WTC11 (cell line): ENCODE measurements around the gene AMER2. TPM values are rescaled to one million over a fixed set of nuclear protein-coding genes. Genes with fewer than 3 reads are reported as not detected.

ENCODE experiments used
- ATAC-seq: fragments of 200-7000 bp; cut with Tn5 transposase; 2 replicates; pipeline ENCODE4 v1.10.0; 2021; ENCODE audit warnings: mild to moderate bottlenecking, moderate library complexity
- CTCF ChIA-PET: fragments of 300-600 bp; sonication (Branson Sonifier 250); formaldehyde crosslinking; loops from one replicate; lab custom pipeline; 2021; ENCODE audit warnings: antibody characterized with exemption; lab: Charles Lee
- POLR2A ChIA-PET: fragments of 350-600 bp; sonication (Branson Sonifier 250); formaldehyde crosslinking; loops from one replicate; lab custom pipeline; 2021; ENCODE audit warnings: antibody characterized with exemption; lab: Charles Lee
- DNase-seq: peaks from one replicate; pipeline ENCODE4 v3.0.0; 2021; ENCODE audit warnings: low spot score
- H3K27ac Mint-ChIP-seq: 2 replicates; pipeline ENCODE4 v1.8.0; 2021; ENCODE audit warnings: mixed read lengths
- H3K27me3 Mint-ChIP-seq: 2 replicates; pipeline ENCODE4 v1.8.0; 2021; ENCODE audit warnings: low read depth, mild to moderate bottlenecking, moderate library complexity, mixed read lengths
- H3K36me3 Mint-ChIP-seq: 2 replicates; pipeline ENCODE4 v1.8.0; 2021; ENCODE audit warnings: mixed read lengths
- H3K4me1 Mint-ChIP-seq: 2 replicates; pipeline ENCODE4 v1.8.0; 2022; ENCODE audit warnings: mixed read lengths
- H3K4me3 Mint-ChIP-seq: 2 replicates; pipeline ENCODE4 v1.8.0; 2021; ENCODE audit warnings: mild to moderate bottlenecking, moderate library complexity, mixed read lengths
- H3K9me3 Mint-ChIP-seq: 2 replicates; pipeline ENCODE4 v1.8.0; 2021; ENCODE audit warnings: mixed read lengths
- CREB1 ChIP-seq: sonication (generic); formaldehyde crosslinking; IDR thresholded peaks from 2 replicates; pipeline ENCODE4 v1.8.0; 2023; ENCODE audit warnings: mild to moderate bottlenecking, missing genetic modification reagents
- ELF4 ChIP-seq: sonication (generic); formaldehyde crosslinking; IDR thresholded peaks from 2 replicates; pipeline ENCODE4 v1.8.1; 2022; ENCODE audit warnings: low read depth, mild to moderate bottlenecking, moderate library complexity, missing genetic modification reagents
- GABPB1 ChIP-seq: sonication (generic); formaldehyde crosslinking; IDR thresholded peaks from 2 replicates; pipeline ENCODE4 v1.8.1; 2023; ENCODE audit warnings: mild to moderate bottlenecking, missing genetic modification reagents
- HMGA2 ChIP-seq: fragments of 250-450 bp; sonication (Bioruptor Pico); IDR thresholded peaks from 2 replicates; pipeline ENCODE4 v1.4.0; 2021; ENCODE audit warnings: mild to moderate bottlenecking, moderate library complexity
- JUN ChIP-seq: sonication (generic); formaldehyde crosslinking; IDR thresholded peaks from 2 replicates; pipeline ENCODE4 v1.8.0; 2023; ENCODE audit warnings: mild to moderate bottlenecking, missing genetic modification reagents
- MXD4 ChIP-seq: fragments of 250-450 bp; sonication (Bioruptor Pico); IDR thresholded peaks from 2 replicates; pipeline ENCODE4 v1.8.0; 2021; ENCODE audit warnings: mild to moderate bottlenecking, moderate library complexity, borderline replicate concordance
- MYBL2 ChIP-seq: sonication (generic); formaldehyde crosslinking; IDR thresholded peaks from 2 replicates; pipeline ENCODE4 v1.8.1; 2023; ENCODE audit warnings: mild to moderate bottlenecking, moderate library complexity, missing genetic modification reagents
- NFE2L1 ChIP-seq: sonication (generic); formaldehyde crosslinking; IDR thresholded peaks from 2 replicates; pipeline ENCODE4 v1.8.1; 2023; ENCODE audit warnings: missing genetic modification reagents
- NFYB ChIP-seq: sonication (generic); formaldehyde crosslinking; conservative IDR thresholded peaks from 2 replicates; pipeline ENCODE4 v1.8.0; 2022; ENCODE audit warnings: low read depth, missing genetic modification reagents
- OVOL2 ChIP-seq: fragments of 250-450 bp; sonication (Bioruptor Pico); IDR thresholded peaks from 2 replicates; pipeline ENCODE4 v1.9.0; 2021; ENCODE audit warnings: mild to moderate bottlenecking, borderline replicate concordance
- SOX15 ChIP-seq: fragments of 250-450 bp; sonication (Bioruptor Pico); IDR thresholded peaks from 2 replicates; pipeline ENCODE4 v1.9.0; 2021; ENCODE audit warnings: mild to moderate bottlenecking
- TP53 ChIP-seq: sonication (generic); formaldehyde crosslinking; IDR thresholded peaks from 2 replicates; pipeline ENCODE4 v1.8.1; 2023; ENCODE audit warnings: mild to moderate bottlenecking, missing genetic modification reagents
- ZNF138 ChIP-seq: sonication (generic); formaldehyde crosslinking; conservative IDR thresholded peaks from 2 replicates; pipeline ENCODE4 v1.8.1; 2022; ENCODE audit warnings: mild to moderate bottlenecking, moderate library complexity, missing genetic modification reagents
- ZNF317 ChIP-seq: sonication (generic); formaldehyde crosslinking; IDR thresholded peaks from 2 replicates; pipeline ENCODE4 v1.8.1; 2023; ENCODE audit warnings: low read depth, mild to moderate bottlenecking, moderate library complexity, missing genetic modification reagents, borderline replicate concordance
- ZNF423 ChIP-seq: fragments of 250-450 bp; sonication (Bioruptor Pico); IDR thresholded peaks from 2 replicates; pipeline ENCODE4 v2.1.2; 2022; ENCODE audit warnings: mild to moderate bottlenecking, moderate library complexity
- total RNA-seq: library from RNA; stranded (reverse); gene quantifications from 3 replicates; pipeline ENCODE4 v1.2.3, GENCODE V29; 2021
- TF ChIP-seq, protein P1 (sequence below): fragments of 250-450 bp; sonication (Bioruptor Pico); conservative IDR thresholded peaks from 2 replicates; pipeline ENCODE4 v1.9.0; 2021; ENCODE audit warnings: mild to moderate bottlenecking
- TF ChIP-seq, protein P2 (sequence below): fragments of 250-450 bp; sonication (Bioruptor Pico); IDR thresholded peaks from 2 replicates; pipeline ENCODE4 v1.9.0; 2021; ENCODE audit warnings: mild to moderate bottlenecking
- TF ChIP-seq, protein P3 (sequence below): fragments of 250-450 bp; sonication (Bioruptor Pico); IDR thresholded peaks from 2 replicates; pipeline ENCODE4 v1.9.0; 2021; ENCODE audit warnings: mild to moderate bottlenecking, borderline replicate concordance
- TF ChIP-seq, protein P4 (sequence below): sonication (generic); formaldehyde crosslinking; IDR thresholded peaks from 2 replicates; pipeline ENCODE4 v1.8.0; 2022; ENCODE audit warnings: mild to moderate bottlenecking, missing genetic modification reagents
- TF ChIP-seq, protein P5 (sequence below): sonication (generic); formaldehyde crosslinking; IDR thresholded peaks from 2 replicates; pipeline ENCODE4 v1.8.1; 2023; ENCODE audit warnings: mild to moderate bottlenecking, missing genetic modification reagents, moderate library complexity
- TF ChIP-seq, protein P6 (sequence below): sonication (generic); formaldehyde crosslinking; conservative IDR thresholded peaks from 2 replicates; pipeline ENCODE4 v1.8.1; 2023; ENCODE audit warnings: mild to moderate bottlenecking, low read depth, missing genetic modification reagents, moderate library complexity
- TF ChIP-seq, protein P7 (sequence below): sonication (generic); formaldehyde crosslinking; conservative IDR thresholded peaks from 2 replicates; pipeline ENCODE4 v1.8.1; 2022; ENCODE audit warnings: mild to moderate bottlenecking, missing genetic modification reagents
- TF ChIP-seq, protein P8 (sequence below): sonication (generic); formaldehyde crosslinking; IDR thresholded peaks from 2 replicates; pipeline ENCODE4 v1.8.1; 2023; ENCODE audit warnings: mild to moderate bottlenecking, missing genetic modification reagents, moderate library complexity

Gene AMER2
- total RNA-seq, 1 experiment from 2014 or later: 0.48 TPM

DNA sequence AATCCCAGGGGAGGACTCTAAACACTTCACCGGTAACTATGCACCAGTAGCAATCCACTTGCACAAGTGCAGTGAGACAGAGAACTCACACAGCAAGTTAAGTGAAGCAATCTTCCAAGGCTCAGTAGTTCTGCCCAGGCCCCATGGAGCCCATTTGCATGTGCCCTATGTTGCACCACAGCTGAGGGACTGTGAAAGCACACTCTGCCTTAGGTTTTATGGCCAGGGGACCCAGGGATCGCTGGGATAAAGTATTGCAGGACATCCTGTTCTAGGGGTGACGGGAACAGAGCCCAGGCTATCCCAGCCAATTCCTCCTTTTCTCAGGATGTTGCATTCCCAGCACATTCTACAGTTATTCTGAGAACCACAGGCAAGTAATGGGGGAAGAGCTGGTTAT is 6.0 kb upstream of the AMER2 start:
- ChIA-PET POLR2A (no interaction called here), CTCF (interaction anchor here (0.5 to 0.7 kb wide), 2 partner anchors 183 to 190 kb away, joined by 3 to 4 read pairs; no protein-coding TSS in a partner anchor)
- ATAC-seq (no peak), DNase-seq (no peak)
- Mint-ChIP-seq H3K4me1 (peaks cover 29% of the 10 kb centered on the region), H3K4me3 (no peak overlapping the region), H3K27me3 (peaks cover 37% of the 10 kb centered on the region), H3K9me3 (peaks cover 4% of the 10 kb centered on the region), H3K27ac (no peak overlapping the region), H3K36me3 (no peaks in the 10 kb centered on the region)
- TF ChIP-seq NFYB (CRISPR knock-in tag) (no peak), CREB1 (CRISPR knock-in tag) (no peak), ZNF138 (CRISPR knock-in tag) (no peak), ZNF317 (no peak), MXD4 (CRISPR knock-in tag) (no peak), MYBL2 (CRISPR knock-in tag) (no peak), HMGA2 (CRISPR knock-in tag) (no peak), OVOL2 (CRISPR knock-in tag) (no peak), ELF4 (no peak), TP53 (CRISPR knock-in tag) (no peak), GABPB1 (no peak)
- TF ChIP-seq, protein P1, sequence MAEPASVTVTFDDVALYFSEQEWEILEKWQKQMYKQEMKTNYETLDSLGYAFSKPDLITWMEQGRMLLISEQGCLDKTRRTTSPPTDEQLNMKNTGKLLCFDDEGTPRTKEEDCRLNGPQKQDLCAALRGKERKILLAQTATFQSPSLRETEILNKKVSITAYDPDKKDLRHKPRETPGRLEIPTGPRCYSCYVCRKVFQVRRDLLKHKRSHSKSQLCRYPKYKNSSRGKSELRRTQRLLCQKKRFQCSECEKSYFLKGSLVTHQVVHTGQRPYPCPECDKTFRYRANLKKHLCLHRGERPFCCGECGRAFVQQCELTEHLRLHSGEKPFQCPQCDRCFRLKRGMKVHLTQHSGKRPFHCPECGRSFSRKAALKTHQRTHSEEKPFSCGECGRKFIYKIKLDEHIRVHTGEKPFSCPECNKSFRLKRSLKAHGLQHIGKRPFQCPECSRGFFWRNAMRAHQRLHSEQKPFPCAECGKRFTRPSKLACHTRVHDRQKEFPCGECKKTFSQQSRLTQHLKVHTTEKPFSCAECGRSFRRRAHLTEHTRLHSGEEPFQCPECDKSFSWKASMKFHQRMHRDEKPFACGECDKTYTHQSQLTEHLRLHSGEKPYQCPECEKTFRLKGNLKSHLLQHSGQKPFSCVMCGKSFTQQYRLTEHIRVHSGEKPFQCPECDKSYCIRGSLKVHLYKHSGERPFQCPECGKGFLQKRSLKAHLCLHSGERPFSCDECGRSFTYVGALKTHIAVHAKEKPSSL (CRISPR knock-in tag): no peak
- TF ChIP-seq, protein P2, sequence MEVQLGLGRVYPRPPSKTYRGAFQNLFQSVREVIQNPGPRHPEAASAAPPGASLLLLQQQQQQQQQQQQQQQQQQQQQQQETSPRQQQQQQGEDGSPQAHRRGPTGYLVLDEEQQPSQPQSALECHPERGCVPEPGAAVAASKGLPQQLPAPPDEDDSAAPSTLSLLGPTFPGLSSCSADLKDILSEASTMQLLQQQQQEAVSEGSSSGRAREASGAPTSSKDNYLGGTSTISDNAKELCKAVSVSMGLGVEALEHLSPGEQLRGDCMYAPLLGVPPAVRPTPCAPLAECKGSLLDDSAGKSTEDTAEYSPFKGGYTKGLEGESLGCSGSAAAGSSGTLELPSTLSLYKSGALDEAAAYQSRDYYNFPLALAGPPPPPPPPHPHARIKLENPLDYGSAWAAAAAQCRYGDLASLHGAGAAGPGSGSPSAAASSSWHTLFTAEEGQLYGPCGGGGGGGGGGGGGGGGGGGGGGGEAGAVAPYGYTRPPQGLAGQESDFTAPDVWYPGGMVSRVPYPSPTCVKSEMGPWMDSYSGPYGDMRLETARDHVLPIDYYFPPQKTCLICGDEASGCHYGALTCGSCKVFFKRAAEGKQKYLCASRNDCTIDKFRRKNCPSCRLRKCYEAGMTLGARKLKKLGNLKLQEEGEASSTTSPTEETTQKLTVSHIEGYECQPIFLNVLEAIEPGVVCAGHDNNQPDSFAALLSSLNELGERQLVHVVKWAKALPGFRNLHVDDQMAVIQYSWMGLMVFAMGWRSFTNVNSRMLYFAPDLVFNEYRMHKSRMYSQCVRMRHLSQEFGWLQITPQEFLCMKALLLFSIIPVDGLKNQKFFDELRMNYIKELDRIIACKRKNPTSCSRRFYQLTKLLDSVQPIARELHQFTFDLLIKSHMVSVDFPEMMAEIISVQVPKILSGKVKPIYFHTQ (CRISPR knock-in tag): no peak
- TF ChIP-seq, protein P3, sequence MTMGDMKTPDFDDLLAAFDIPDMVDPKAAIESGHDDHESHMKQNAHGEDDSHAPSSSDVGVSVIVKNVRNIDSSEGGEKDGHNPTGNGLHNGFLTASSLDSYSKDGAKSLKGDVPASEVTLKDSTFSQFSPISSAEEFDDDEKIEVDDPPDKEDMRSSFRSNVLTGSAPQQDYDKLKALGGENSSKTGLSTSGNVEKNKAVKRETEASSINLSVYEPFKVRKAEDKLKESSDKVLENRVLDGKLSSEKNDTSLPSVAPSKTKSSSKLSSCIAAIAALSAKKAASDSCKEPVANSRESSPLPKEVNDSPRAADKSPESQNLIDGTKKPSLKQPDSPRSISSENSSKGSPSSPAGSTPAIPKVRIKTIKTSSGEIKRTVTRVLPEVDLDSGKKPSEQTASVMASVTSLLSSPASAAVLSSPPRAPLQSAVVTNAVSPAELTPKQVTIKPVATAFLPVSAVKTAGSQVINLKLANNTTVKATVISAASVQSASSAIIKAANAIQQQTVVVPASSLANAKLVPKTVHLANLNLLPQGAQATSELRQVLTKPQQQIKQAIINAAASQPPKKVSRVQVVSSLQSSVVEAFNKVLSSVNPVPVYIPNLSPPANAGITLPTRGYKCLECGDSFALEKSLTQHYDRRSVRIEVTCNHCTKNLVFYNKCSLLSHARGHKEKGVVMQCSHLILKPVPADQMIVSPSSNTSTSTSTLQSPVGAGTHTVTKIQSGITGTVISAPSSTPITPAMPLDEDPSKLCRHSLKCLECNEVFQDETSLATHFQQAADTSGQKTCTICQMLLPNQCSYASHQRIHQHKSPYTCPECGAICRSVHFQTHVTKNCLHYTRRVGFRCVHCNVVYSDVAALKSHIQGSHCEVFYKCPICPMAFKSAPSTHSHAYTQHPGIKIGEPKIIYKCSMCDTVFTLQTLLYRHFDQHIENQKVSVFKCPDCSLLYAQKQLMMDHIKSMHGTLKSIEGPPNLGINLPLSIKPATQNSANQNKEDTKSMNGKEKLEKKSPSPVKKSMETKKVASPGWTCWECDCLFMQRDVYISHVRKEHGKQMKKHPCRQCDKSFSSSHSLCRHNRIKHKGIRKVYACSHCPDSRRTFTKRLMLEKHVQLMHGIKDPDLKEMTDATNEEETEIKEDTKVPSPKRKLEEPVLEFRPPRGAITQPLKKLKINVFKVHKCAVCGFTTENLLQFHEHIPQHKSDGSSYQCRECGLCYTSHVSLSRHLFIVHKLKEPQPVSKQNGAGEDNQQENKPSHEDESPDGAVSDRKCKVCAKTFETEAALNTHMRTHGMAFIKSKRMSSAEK (CRISPR knock-in tag): no peak

DNA sequence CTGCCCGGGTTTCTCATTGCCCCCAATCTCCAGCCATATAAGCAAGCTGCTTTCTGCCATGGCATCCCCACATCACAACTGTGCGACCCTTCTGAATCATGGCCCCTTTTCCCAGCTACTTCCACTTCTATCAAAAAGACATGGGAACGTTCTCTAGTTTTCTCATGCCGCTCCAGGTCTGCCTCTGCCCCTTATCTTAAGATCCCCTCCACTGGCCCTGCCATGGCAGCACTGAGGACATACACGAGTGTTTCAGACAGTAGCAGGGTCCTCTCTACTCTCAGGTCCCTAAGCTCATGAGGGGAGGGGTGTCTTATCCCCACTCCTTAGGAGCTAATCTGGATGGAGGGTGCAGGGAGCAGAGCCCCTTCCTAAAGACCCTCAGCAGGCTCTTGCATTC is 5.5 kb upstream of the AMER2 start:
- peaks cover 32% of the 10 kb centered on the region for H3K4me1 Mint-ChIP-seq
- POLR2A ChIA-PET: no interaction called here
- DNase-seq (no peak), ATAC-seq (no peak)
- H3K36me3 Mint-ChIP-seq: no peaks in the 10 kb centered on the region
- no peak overlapping the region for H3K4me3 Mint-ChIP-seq
- no peak overlapping the region for H3K27ac Mint-ChIP-seq
- CTCF ChIA-PET: no interaction called here
- H3K9me3 Mint-ChIP-seq: no peaks in the 10 kb centered on the region; the same call in 1 of the 2 replicates
- H3K27me3 Mint-ChIP-seq: peaks cover 41% of the 10 kb centered on the region
- no peak for TF ChIP-seq NFE2L1 (CRISPR knock-in tag)
- TF ChIP-seq, protein P4, sequence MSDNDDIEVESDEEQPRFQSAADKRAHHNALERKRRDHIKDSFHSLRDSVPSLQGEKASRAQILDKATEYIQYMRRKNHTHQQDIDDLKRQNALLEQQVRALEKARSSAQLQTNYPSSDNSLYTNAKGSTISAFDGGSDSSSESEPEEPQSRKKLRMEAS: no peak
- TF ChIP-seq ZNF423 (CRISPR knock-in tag): no peak
- TF ChIP-seq, protein P5, sequence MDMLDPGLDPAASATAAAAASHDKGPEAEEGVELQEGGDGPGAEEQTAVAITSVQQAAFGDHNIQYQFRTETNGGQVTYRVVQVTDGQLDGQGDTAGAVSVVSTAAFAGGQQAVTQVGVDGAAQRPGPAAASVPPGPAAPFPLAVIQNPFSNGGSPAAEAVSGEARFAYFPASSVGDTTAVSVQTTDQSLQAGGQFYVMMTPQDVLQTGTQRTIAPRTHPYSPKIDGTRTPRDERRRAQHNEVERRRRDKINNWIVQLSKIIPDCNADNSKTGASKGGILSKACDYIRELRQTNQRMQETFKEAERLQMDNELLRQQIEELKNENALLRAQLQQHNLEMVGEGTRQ (CRISPR knock-in tag): no peak
- TF ChIP-seq, protein P6, sequence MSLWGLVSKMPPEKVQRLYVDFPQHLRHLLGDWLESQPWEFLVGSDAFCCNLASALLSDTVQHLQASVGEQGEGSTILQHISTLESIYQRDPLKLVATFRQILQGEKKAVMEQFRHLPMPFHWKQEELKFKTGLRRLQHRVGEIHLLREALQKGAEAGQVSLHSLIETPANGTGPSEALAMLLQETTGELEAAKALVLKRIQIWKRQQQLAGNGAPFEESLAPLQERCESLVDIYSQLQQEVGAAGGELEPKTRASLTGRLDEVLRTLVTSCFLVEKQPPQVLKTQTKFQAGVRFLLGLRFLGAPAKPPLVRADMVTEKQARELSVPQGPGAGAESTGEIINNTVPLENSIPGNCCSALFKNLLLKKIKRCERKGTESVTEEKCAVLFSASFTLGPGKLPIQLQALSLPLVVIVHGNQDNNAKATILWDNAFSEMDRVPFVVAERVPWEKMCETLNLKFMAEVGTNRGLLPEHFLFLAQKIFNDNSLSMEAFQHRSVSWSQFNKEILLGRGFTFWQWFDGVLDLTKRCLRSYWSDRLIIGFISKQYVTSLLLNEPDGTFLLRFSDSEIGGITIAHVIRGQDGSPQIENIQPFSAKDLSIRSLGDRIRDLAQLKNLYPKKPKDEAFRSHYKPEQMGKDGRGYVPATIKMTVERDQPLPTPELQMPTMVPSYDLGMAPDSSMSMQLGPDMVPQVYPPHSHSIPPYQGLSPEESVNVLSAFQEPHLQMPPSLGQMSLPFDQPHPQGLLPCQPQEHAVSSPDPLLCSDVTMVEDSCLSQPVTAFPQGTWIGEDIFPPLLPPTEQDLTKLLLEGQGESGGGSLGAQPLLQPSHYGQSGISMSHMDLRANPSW (CRISPR knock-in tag): no peak
- TF ChIP-seq, protein P7, sequence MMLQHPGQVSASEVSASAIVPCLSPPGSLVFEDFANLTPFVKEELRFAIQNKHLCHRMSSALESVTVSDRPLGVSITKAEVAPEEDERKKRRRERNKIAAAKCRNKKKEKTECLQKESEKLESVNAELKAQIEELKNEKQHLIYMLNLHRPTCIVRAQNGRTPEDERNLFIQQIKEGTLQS (CRISPR knock-in tag): no peak
- TF ChIP-seq JUN (CRISPR knock-in tag): no peak
- TF ChIP-seq, protein P8, sequence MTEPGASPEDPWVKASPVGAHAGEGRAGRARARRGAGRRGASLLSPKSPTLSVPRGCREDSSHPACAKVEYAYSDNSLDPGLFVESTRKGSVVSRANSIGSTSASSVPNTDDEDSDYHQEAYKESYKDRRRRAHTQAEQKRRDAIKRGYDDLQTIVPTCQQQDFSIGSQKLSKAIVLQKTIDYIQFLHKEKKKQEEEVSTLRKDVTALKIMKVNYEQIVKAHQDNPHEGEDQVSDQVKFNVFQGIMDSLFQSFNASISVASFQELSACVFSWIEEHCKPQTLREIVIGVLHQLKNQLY (CRISPR knock-in tag): no peak
- TF ChIP-seq SOX15 (CRISPR knock-in tag): no peak
